Measurements from ENCODE around the gene MSRB1. TPM values are rescaled to one million over a fixed set of nuclear protein-coding genes. Genes with fewer than 3 reads are reported as not detected.

MSRB1 gene
- total RNA-seq, 1 donor from 2014 or later, result 16.6 TPM

DNA sequence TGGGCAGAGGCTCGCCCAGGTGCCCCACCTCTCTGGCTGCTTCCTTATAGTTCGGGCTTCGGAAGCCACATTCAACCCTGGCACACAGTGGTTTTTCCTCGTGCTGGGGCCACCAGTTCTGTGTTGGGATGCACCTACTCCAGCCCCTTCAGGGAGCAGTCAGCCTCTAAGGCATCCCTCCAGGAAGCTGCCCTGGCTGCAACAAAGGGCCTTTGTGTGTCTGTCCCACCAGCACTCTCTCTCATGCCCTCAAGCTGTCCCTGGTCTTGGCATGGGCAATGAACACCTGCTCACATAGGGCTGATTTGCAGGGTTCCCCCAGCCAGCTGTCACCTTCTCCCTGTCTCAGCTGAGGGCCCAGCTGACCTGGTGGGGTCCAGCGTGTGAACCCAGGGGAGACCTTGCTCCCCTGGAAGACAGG, 39.0 kb upstream of the MSRB1 start:
- no peak overlapping the region for H3K27ac Mint-ChIP-seq
- H3K4me3 Mint-ChIP-seq, result no peak overlapping the region
- peaks cover 24% of the 10 kb centered on the region for H3K36me3 Mint-ChIP-seq (ENCODE audit: low read depth)
- no peaks in the 10 kb centered on the region for H3K9me3 Mint-ChIP-seq
- H3K4me1 Mint-ChIP-seq, result peaks cover 23% of the 10 kb centered on the region
- intact Hi-C loops (cut with micrococcal nuclease), result no loop called here
- peaks cover 14% of the 10 kb centered on the region for H3K27me3 Mint-ChIP-seq
- ATAC-seq (ENCODE audit: low read depth), result no peak
- CTCF ChIA-PET, result interaction anchor here (1.2 kb wide), 1 partner anchor 11 kb away, joined by 3 read pairs; no protein-coding TSS in a partner anchor
- POLR2A ChIA-PET, result interaction anchor here (0.6 to 21.9 kb wide), 7 partner anchors 9 to 371 kb away, joined by 3 to 351 read pairs (median 9); partner anchors contain the start of genes MSRB1, NDUFB10, RNF151 and RPS2
- no peak for DNase-seq
- TF ChIP-seq, protein P1, sequence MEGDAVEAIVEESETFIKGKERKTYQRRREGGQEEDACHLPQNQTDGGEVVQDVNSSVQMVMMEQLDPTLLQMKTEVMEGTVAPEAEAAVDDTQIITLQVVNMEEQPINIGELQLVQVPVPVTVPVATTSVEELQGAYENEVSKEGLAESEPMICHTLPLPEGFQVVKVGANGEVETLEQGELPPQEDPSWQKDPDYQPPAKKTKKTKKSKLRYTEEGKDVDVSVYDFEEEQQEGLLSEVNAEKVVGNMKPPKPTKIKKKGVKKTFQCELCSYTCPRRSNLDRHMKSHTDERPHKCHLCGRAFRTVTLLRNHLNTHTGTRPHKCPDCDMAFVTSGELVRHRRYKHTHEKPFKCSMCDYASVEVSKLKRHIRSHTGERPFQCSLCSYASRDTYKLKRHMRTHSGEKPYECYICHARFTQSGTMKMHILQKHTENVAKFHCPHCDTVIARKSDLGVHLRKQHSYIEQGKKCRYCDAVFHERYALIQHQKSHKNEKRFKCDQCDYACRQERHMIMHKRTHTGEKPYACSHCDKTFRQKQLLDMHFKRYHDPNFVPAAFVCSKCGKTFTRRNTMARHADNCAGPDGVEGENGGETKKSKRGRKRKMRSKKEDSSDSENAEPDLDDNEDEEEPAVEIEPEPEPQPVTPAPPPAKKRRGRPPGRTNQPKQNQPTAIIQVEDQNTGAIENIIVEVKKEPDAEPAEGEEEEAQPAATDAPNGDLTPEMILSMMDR (IDR thresholded peaks at IDR 0.05), result no peak

DNA sequence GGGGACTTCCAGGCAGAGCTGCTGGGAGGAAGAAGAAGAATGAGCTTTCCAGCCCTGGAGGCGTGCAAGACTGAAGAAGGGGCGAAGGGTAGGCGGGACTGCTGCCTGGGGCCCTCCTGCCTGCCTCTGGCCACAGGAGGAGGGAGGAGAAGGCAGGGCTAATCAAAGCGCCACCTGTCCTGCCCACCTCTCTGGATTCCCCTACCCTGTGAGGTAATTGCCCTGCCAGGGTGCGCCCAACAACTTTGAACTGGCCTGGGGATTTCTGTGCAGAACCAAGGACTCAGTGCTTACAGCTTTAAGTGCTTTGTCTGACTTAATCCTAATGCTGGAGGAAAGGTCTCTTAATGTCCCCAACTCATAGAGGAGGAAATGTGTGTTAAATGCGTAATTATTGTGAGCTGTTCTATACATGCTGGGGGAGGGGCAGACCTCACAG, 38.4 kb upstream of the MSRB1 start, which contains the start of gene NOXO1:
Gene NOXO1, minus strand, starts transcription at position 72 of the 439 bp plus-strand sequence. CDS start 290 bp downstream, outside the sequence.
- no peak within 1 kb of the TSS for H3K4me3 Mint-ChIP-seq
- CTCF ChIA-PET, result interaction anchor here (1.2 kb wide), 1 partner anchor 10 kb away, joined by 3 read pairs; no protein-coding TSS in a partner anchor

DNA sequence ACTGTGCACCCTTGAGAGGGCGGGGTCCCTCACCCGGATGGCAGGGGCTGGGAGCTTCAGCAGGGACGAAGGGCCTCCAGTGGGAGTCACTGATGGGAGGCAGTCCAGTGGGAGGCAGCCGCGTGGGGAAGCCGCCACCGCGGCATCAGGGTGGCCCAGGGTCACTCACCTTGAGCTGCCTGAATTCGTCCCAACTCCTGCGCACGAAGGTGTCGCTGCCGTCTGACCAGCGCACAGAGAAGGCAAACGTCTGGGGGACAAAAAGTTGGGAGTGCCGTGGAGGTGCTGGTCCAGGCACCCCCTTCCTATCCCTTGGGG, 37.7 kb upstream of the MSRB1 start:
- no peak overlapping the region for H3K4me3 Mint-ChIP-seq
- peaks cover 23% of the 10 kb centered on the region for H3K4me1 Mint-ChIP-seq
- H3K27ac Mint-ChIP-seq, result no peak overlapping the region
- peaks cover 23% of the 10 kb centered on the region for H3K36me3 Mint-ChIP-seq (ENCODE audit: low read depth)
- intact Hi-C loops (cut with micrococcal nuclease), result no loop called here
- TF ChIP-seq, protein P1 (IDR thresholded peaks at IDR 0.05), result no peak
- H3K27me3 Mint-ChIP-seq, result peaks cover 14% of the 10 kb centered on the region
- CTCF ChIA-PET, result no interaction called here
- no peaks in the 10 kb centered on the region for H3K9me3 Mint-ChIP-seq
- POLR2A ChIA-PET, result interaction anchor here (0.6 to 21.9 kb wide), 6 partner anchors 9 to 175 kb away, joined by 5 to 351 read pairs (median 12); partner anchors contain the start of genes NDUFB10, RNF151, RPS2 and SYNGR3
- DNase-seq (no peak), ATAC-seq (ENCODE audit: low read depth) (no peak)

More for the DNA sequence above, 38.4 kb upstream of the MSRB1 start, which contains the start of gene NOXO1:
- ATAC-seq (ENCODE audit: low read depth) (no peak), DNase-seq (no peak)
- Mint-ChIP-seq H3K9me3 (no peaks in the 10 kb centered on the region), H3K27me3 (peaks cover 14% of the 10 kb centered on the region), H3K4me1 (peaks cover 23% of the 10 kb centered on the region), H3K27ac (no peak within 1 kb of the TSS), H3K36me3 (ENCODE audit: low read depth) (peaks cover 23% of the 10 kb centered on the region)
- TF ChIP-seq, protein P1 (IDR thresholded peaks at IDR 0.05), result no peak
- POLR2A ChIA-PET, result interaction anchor here (1.5 to 21.9 kb wide), 6 partner anchors 10 to 174 kb away, joined by 5 to 351 read pairs (median 12); partner anchors contain the start of genes MSRB1, NDUFB10, RNF151 and RPS2
- intact Hi-C loops (cut with micrococcal nuclease), result no loop called here

DNA sequence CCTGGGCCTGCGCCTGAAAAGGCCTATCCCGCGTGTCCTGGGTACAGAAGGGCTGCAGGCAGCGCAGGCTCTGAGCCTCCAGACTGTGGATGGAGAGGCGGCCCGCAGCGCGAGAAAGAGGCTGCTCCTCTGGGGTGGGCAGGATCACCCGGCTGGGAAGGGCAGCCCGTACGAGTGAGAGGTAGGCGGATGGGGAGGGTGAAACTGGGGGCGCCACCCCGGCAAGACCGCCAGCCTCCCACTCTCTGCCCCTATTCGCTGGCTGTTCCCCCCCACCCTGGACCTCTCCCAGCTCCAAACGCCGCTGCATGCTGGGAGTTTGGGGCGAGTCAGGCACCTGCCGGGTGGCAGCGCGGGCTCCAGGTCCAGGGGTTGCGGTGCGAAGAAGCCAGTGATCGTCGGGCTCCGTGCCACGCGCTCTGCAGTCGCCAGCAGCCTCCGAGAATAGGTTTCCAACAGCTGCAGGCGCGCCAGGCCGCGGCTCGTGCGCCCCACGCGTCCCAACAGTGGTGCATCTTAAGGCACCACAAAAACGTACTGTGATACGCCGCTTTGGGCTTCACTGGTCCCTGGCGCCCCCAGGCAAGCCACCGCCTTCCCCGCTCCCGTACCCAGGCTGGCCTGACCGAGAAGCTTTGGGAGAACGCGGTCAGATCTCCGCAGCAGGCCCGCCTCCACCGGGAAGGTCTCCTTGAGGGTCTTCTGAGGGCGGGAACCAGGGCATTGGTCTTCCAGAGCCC, 37.2 kb upstream of the MSRB1 start:
- Mint-ChIP-seq H3K9me3 (no peaks in the 10 kb centered on the region), H3K27ac (no peak overlapping the region), H3K27me3 (peaks cover 14% of the 10 kb centered on the region), H3K36me3 (ENCODE audit: low read depth) (peaks cover 25% of the 10 kb centered on the region), H3K4me1 (peaks cover 22% of the 10 kb centered on the region), H3K4me3 (no peak overlapping the region)
- ATAC-seq (ENCODE audit: low read depth) (no peak), DNase-seq (no peak)
- POLR2A ChIA-PET, result interaction anchor here (0.6 to 21.9 kb wide), 5 partner anchors 9 to 175 kb away, joined by 5 to 351 read pairs (median 15); partner anchors contain the start of genes NDUFB10, RNF151, RPS2 and SYNGR3
- TF ChIP-seq, protein P1 (IDR thresholded peaks at IDR 0.05), result no peak
- CTCF ChIA-PET, result no interaction called here
- intact Hi-C loops (cut with micrococcal nuclease), result no loop called here

Data from activated B cell treated with CpG ODN at 0.5 μM for 24 hours (primary cell).